GM21515 (cell line): Measurements from ENCODE around the gene PIKFYVE.
"Not testable (repeated sequence)": the region's sequence is repeated elsewhere in the genome, so short reads cannot be mapped to it uniquely, and the experiment has no call there.

ENCODE experiments used
- ATAC-seq: cut with Tn5 transposase; IDR thresholded peaks from one replicate; pipeline ENCODE4 v1.9.1; 2021; ENCODE audit not compliant: unreplicated experiment

The PIKFYVE gene

GRCh38 chr2:208265801-208266552, at the start of gene PIKFYVE:
Gene PIKFYVE, plus strand, starts transcription at chr2:208266255. Its CDS starts 5,265 bp downstream, at chr2:208271520.
- peak; percentile 85 for ATAC-seq

GRCh38 chr2:208221873-208222272, 44.2 kb upstream of the PIKFYVE start:
- ATAC-seq, result not testable (repeated sequence)

- ATAC-seq, result no peak
Measured at GRCh38 chr2:208222351-208222750, 43.7 kb upstream of the PIKFYVE start.

GRCh38 chr2:208224802-208225201, 41.3 kb upstream of the PIKFYVE start:
- ATAC-seq, result no peak

DNA sequence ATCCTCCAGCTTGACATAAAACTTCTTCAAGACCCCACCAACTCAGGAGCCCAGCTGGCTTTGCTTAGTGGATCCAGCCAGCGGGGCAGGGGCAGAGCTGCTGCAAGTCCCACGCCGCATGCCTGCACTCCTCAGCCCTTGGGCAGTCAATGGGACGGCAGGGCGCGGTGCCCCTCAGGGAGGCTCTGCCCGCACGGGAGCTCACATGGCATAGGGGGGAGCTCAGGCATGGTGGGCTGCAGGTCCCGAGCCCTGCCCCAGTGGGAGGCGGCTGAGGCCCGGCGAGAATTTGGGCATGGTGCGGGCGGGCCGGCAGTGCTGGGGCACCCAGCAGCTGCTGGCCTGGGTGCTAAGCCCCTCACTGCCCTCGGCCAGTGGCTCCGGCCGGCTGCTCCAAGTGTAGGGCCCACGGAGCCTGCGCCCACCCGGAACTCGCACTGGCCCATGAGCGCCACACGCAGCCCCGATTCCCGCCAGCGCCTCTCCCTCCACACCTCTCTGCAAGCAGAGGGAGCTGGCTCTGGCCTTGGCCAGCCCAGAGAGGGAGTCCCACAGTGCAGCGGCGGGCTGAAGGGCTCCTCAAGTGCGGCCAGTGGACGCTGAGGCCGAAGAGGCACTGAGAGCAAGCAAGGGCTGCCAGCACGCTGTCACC, 38.3 kb upstream of the PIKFYVE start:
- ATAC-seq, result no peak

DNA sequence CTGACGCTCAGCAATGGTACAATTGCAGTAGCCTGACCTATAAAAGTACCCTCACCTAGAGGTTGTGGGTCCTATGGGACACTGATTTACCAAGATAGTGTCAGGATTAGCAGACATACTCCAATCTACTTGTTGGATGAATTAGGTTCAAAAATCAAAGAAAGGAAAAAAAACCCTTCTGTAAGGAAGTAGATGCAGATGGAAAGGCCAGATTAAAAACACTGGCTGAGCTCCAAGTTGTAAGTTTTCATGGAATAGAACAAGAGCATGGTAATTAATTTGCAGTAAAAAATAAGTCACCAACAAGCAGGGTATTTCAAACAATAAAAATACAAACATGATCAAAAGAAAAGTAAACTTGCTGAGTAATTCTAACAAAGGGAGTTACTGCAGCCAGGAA, 37.6 kb upstream of the PIKFYVE start:
- ATAC-seq, result no peak

GRCh38 chr2:208234786-208235185, 31.3 kb upstream of the PIKFYVE start:
- ATAC-seq, result no peak

DNA sequence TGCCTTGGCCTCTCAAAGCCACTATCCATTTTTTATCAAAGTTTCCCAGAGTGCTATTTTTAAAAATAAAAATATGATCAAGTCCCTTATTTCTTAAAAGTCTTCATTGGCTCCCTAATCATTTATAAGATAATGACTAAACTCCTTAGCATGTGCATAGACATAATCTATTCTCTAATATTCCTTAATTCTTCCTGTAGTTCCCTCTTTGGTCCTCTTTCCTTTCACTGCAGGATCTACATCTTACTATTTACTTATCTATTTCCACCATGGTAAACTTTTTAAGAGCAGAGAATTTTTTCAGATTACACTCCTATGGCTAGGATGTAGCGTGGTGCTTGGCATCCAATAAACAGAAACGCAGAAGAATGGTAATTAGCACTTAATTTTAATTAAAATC, 30.2 kb upstream of the PIKFYVE start:
- ATAC-seq, result no peak

DNA sequence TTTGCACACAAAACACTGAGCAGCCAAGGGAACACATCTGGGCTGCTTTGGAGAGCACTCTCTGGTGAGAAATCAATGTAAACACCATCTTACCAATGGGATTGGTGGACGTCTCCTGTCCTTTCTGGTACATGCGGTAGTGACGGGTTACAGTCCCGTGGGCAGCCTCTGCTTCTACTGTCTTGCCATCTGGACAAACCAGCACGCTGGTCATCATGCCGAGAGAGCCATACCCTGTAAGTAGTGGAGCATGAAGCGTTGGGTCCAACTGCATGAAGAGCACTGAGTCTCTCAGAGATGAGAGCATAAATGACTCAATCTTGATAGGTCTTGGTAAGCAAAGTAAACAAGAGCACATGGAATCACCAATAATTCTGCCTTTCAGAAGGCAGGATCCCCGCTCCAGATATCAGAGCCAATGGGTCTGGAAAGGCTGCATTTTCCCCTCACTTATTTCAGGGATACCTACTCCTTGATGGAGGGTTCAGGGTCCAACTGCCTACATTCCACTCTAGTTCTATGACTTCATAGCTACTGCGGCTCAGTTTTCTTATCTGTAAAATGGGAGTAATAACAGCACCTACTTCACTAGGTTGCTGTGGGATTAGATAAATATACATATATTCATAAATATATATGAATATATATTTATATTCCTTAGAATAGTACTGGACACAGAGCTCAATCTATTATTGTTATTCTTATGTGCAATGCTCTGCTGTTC, 26.1 kb upstream of the PIKFYVE start:
- ATAC-seq, result no peak

DNA sequence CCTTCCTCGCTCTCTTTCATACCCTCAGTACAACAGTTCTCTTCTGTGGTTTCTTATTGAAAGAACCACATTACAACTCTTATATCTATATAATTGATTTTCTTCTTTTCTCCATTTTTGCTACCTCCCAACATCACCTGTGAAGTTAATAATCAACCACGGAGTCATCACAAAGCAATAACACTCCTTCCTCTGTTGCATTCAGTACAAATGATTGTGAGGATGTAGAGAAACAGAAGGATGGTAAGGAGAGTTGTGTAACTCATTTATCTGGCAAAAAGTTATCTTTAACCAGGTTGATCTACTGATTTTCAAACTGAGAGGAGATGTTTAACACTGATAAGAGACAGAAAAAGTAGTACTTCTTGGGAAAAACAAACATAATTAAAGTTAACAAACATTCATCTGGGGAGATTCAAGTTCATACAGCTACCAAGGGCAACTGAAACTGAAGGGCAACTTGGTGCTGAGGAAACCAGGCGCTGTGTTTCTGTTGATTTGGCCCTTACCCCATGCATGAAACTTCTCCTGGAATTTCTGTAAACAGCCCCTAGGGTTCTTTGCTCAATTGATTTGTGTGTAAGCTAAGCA, 25.3 kb upstream of the PIKFYVE start:
- ATAC-seq, result no peak

GRCh38 chr2:208244422-208244821, 21.6 kb upstream of the PIKFYVE start:
- no peak for ATAC-seq

DNA sequence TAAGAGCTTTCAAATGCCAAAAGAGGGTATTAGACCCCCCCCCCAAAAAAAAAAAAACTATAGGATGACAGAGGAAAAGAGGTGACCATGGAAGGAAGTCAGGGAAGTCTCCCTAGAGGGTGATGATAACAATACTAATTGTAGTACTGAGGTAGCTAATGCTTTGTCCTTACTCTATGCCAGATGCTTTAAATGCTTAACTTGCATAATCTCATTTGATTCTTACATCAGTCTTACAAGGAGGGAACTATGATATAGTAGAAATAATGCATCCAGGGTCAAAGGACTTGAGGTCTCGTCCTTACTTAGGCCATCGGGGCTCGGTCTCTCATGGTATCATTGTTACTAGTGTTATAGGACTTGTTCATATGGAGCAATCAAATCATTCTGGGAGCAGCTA, 20.3 kb upstream of the PIKFYVE start:
- no peak for ATAC-seq

- ATAC-seq, result no peak
Measured at GRCh38 chr2:208248601-208249000, 17.5 kb upstream of the PIKFYVE start.

DNA sequence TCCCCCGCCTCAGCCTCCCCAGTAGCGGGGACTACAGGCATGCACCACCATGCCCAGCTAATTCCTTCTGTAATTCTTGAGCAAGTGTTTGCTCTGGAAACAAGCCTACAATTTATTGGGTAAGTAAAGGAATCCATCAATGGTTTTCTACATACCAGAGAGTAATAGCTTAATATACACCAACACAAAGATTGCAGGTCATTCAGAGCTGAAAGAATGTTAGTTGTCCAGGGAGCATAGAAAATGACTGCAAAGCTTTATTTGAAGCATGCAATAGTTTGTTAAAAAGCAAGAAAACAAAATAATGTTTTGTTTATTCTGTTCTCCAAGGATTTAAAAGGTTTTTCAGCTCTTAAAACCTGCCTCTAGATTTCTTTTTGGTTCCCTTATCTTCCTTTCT, 16.8 kb upstream of the PIKFYVE start:
- ATAC-seq, result no peak

- ATAC-seq, result no peak
Measured at GRCh38 chr2:208250388-208250787, 15.7 kb upstream of the PIKFYVE start.

DNA sequence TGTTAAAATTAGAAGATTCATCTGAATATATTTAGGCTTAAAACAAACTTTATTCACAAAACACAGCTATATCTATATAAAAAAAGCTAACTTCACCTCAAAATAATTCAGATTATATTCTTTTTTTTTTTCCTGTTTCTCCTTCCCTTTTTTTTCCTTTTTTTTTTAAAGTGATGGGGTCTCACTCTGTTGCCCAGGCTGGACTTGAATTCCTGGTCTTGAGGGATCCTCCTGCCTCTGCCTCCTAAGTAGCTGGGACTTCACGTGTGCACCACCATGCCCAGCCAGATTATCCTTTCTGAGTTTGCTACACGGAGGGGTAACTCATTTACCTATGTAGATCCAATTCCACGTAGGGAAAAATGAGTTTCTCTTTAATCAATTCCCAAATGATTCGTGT, 15.0 kb upstream of the PIKFYVE start:
- no peak for ATAC-seq

DNA sequence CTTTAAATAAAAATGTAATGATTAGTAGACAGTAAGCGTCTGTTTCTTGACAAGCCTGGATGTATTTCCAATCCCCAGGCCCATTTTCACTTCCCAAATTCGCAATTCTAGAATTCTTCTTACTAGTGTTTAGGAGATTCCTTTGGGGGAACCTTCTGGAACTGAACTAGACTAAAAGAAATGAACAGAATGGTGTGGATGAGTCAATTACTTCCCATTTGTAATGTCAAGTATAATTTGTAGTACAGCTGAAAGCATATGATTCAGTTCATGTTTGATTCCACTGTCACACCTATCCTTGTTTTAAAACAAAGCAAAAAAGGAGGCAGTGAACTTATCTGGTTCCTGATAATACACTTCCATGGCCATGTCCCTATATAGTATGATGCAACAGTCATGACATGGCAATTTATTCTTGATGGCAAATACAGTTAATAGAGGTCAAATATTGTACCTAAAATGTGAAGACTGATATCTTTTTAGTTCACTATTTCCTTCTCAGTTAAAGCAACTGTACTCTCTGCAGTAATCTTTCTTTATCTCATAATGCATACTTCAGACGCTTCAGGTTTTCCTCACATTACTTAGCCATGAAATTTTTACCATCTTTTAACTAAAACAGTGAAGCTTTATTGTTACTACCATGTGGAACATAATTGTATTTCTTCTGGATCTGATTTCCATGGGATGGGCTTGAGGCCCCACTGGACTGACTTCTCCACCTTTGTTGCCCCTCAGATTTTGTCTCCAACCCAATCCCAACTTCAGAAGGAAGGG, 13.2 kb upstream of the PIKFYVE start:
- ATAC-seq, result no peak

GRCh38 chr2:208253600-208254117, 12.4 kb upstream of the PIKFYVE start:
- no peak for ATAC-seq

DNA sequence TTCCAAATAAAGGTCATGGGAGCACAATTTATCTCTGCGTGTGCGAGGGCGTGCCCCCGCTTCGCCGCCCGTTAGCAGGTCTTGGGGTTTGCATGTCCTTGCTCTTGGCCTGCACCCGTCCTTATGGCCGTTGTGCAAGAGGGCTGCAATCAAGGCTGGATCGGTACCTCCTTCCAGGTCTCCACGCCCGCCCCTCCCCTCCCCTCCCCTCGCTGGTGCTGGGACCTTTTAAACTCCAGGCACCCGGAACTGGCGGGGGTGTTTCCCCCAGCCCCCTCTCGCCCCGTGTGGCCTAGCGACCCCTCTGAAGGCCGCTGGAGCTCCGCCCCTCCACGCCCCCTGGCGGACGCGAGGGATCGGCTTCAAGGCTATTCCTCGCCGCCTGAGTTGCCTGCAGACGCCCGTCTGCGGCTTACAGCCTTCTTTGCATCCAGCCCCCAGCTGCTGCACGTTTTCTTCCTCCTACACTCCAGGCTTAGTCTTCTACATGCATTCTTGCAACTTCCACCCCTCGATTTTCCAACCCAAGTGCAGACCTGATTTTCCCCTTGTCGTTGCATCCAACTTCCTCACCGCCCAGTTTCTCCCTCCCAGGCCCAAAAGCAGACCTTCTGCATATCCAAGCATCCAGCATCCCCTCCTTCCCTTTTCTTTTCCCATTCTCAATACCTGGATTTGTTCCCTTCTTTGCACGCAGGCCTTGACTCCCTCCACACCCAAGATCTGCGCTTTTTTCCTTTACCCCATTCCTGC, 11.8 kb upstream of the PIKFYVE start:
- peak; percentile 82 for ATAC-seq
